Hepatocyte (in vitro differentiated cells): ENCODE measurements around the gene NDC1. TPM values are rescaled to one million over a fixed set of nuclear protein-coding genes. Genes with fewer than 3 reads are reported as not detected.

Experiments used
- DNase-seq: peaks from one replicate; pipeline ENCODE4 v3.0.0-alpha.2; 2016; ENCODE audit warnings: low spot score
- H2AFZ ChIP-seq: fragments of 200-600 bp; sonication (generic); 2 replicates; pipeline ENCODE4 v1.6.0; 2016; ENCODE audit warnings: antibody characterized with exemption, mild to moderate bottlenecking
- H3K27ac ChIP-seq: fragments of 200-600 bp; sonication (generic); 2 replicates; pipeline ENCODE4 v1.5.1; 2016; ENCODE audit warnings: mild to moderate bottlenecking
- H3K27me3 ChIP-seq: fragments of 200-600 bp; sonication (generic); 2 replicates; pipeline ENCODE4 v1.6.1; 2016
- H3K36me3 ChIP-seq: fragments of 200-600 bp; sonication (generic); replicated peaks from 2 replicates; pipeline ENCODE4 v1.5.1; 2016; ENCODE audit warnings: low read depth; ENCODE audit not compliant: insufficient read depth
- H3K4me1 ChIP-seq: fragments of 200-600 bp; sonication (generic); 2 replicates; pipeline ENCODE4 v1.5.1; 2016; ENCODE audit warnings: mild to moderate bottlenecking, moderate library complexity; ENCODE audit not compliant: insufficient read depth
- H3K4me2 ChIP-seq: fragments of 200-600 bp; sonication (generic); 2 replicates; pipeline ENCODE4 v1.6.0; 2016
- H3K4me3 ChIP-seq: fragments of 200-600 bp; sonication (generic); 2 replicates; pipeline ENCODE4 v1.5.1; 2016; ENCODE audit warnings: mild to moderate bottlenecking
- H3K79me2 ChIP-seq: fragments of 200-600 bp; sonication (generic); 2 replicates; pipeline ENCODE4 v1.6.0; 2017; ENCODE audit warnings: mild to moderate bottlenecking
- H3K9me2 ChIP-seq: fragments of 200-600 bp; sonication (generic); replicated peaks from 2 replicates; pipeline ENCODE4 v1.6.0; 2017; ENCODE audit warnings: mild to moderate bottlenecking; ENCODE audit not compliant: insufficient read depth
- H3K9me3 ChIP-seq: fragments of 200-600 bp; sonication (generic); 2 replicates; pipeline ENCODE4 v1.5.1; 2016; ENCODE audit warnings: low read depth, mild to moderate bottlenecking
- H4K20me1 ChIP-seq: fragments of 200-600 bp; sonication (generic); 2 replicates; pipeline ENCODE4 v1.6.0; 2016; ENCODE audit warnings: mild to moderate bottlenecking; ENCODE audit not compliant: insufficient read depth, poor library complexity, severe bottlenecking
- CTCF ChIP-seq: fragments of 200-600 bp; sonication (generic); IDR thresholded peaks from 2 replicates; pipeline ENCODE4 v1.5.1; 2016; ENCODE audit warnings: antibody characterized with exemption, mild to moderate bottlenecking; ENCODE audit not compliant: poor library complexity
- EZH2 ChIP-seq: fragments of 200-600 bp; sonication (generic); IDR thresholded peaks from 2 replicates; pipeline ENCODE4 v1.6.1; 2016; ENCODE audit warnings: antibody characterized with exemption, mild to moderate bottlenecking, borderline replicate concordance
- EZH2phosphoT487 ChIP-seq: fragments of 200-600 bp; sonication (generic); IDR thresholded peaks from one replicate; pipeline ENCODE4 v1.6.1; 2018; ENCODE audit warnings: antibody characterized with exemption, mild to moderate bottlenecking, low read depth, moderate library complexity; ENCODE audit not compliant: unreplicated experiment, severe bottlenecking
- whole genome bisulfite sequencing: methylation state at CpG from one replicate; pipeline ENCODE4 v1.1.6; 2016; ENCODE audit warnings: low lambda C conversion rate; ENCODE audit errors: missing lambda C conversion rate; 5-methylcytosine and 5-hydroxymethylcytosine counted together
- polyA plus RNA-seq: library from polyadenylated mRNA; unstranded; fragments of >200 nt; fragmentation: Nextera tagmentation; extraction: Ambion mirVana; gene quantifications from 2 replicates; pipeline ENCODE4 v1.2.1, GENCODE V29; 2016
- total RNA-seq: library from RNA; depleted of rRNA; stranded (reverse); fragments of >200 nt; gene quantifications from 2 replicates; pipeline ENCODE4 v1.2.3, GENCODE V29; 2014

NDC1 gene
- total and polyA plus RNA-seq, 2 experiments from 2014 or later, result 7.8 to 23.1 TPM

GRCh38 chr1:53868565-53868964, 30.5 kb upstream of the NDC1 start:
- Histone ChIP-seq H3K27me3 (no peaks in the 10 kb centered on the region), H3K4me1 (no peaks in the 10 kb centered on the region), H3K4me3 (no peak overlapping the region), H2AFZ (no peak overlapping the region), H3K4me2 (no peak overlapping the region), H3K9me3 (no peaks in the 10 kb centered on the region), H3K9me2 (no peaks in the 10 kb centered on the region), H3K79me2 (no peaks in the 10 kb centered on the region), H3K36me3 (no peaks in the 10 kb centered on the region), H3K27ac (no peak overlapping the region), H4K20me1 (no peaks in the 10 kb centered on the region)
- WGBS, result 85% methylated on average over 1 of the region's 1 CpG
- no peak for TF ChIP-seq EZH2phosphoT487
- no peak for TF ChIP-seq CTCF
- no peak for TF ChIP-seq EZH2
- no peak for DNase-seq

- Histone ChIP-seq H3K4me3 (no peak overlapping the region), H3K79me2 (no peaks in the 10 kb centered on the region), H3K27me3 (no peaks in the 10 kb centered on the region), H3K4me1 (no peaks in the 10 kb centered on the region), H4K20me1 (no peaks in the 10 kb centered on the region), H2AFZ (no peak overlapping the region), H3K9me3 (no peaks in the 10 kb centered on the region), H3K9me2 (no peaks in the 10 kb centered on the region), H3K27ac (no peak overlapping the region), H3K4me2 (no peak overlapping the region), H3K36me3 (no peaks in the 10 kb centered on the region)
- 91% methylated on average over 7 of the region's 7 CpGs for whole genome bisulfite sequencing
- TF ChIP-seq EZH2, result no peak
- no peak for TF ChIP-seq EZH2phosphoT487
- TF ChIP-seq CTCF, result no peak
- DNase-seq, result no peak
Measured at GRCh38 chr1:53862507-53862906, 24.4 kb upstream of the NDC1 start.

DNA sequence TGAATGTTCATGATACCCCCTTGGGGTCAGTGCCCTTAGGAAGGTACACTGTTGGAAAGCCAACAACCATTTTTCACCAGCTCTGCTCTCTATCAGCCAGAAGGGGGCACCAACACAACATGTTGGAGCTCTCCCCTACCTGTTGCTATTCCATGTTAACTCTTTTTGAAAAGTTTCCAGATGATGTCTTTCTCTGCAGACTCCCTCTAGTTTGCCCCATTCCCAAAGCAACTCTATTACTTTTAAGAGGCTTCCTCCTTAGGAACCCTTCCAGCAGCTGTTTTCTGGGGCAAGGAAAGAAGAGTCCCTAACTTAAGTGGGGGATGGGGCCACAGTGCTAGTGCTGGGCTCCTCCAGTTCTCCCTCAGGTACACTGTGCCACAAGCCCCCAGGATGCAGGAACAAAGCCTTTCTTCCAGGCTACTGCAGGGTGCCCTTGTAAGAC, 22.9 kb upstream of the NDC1 start:
- H2AFZ ChIP-seq, result no peak overlapping the region
- H3K36me3 ChIP-seq, result no peaks in the 10 kb centered on the region
- no peaks in the 10 kb centered on the region for H3K27me3 ChIP-seq
- DNase-seq, result peak; percentile 82
- TF ChIP-seq EZH2phosphoT487 (no peak), CTCF (peak; percentile 82)
- H3K4me3 ChIP-seq, result no peak overlapping the region
- no peak overlapping the region for H3K4me2 ChIP-seq
- no peaks in the 10 kb centered on the region for H3K9me2 ChIP-seq
- no peaks in the 10 kb centered on the region for H4K20me1 ChIP-seq
- H3K79me2 ChIP-seq, result no peaks in the 10 kb centered on the region
- no peaks in the 10 kb centered on the region for H3K4me1 ChIP-seq
- H3K9me3 ChIP-seq, result no peaks in the 10 kb centered on the region
- H3K27ac ChIP-seq, result no peak overlapping the region
